Measurements from ENCODE around the gene ERMAP. TPM values are rescaled to one million over a fixed set of nuclear protein-coding genes. Genes with fewer than 3 reads are reported as not detected.
"Not testable (repeated sequence)": the region's sequence is repeated elsewhere in the genome, so short reads cannot be mapped to it uniquely, and the experiment has no call there.

Gene ERMAP
- total RNA-seq, 1 donor from 2014 or later: 10.3 TPM

- Mint-ChIP-seq H3K4me3 (no peak overlapping the region), H3K36me3 (peaks cover 27% of the 10 kb centered on the region), H3K27me3 (peaks cover 3% of the 10 kb centered on the region), H3K4me1 (ENCODE audit: unreplicated experiment) (no peaks in the 10 kb centered on the region), H3K27ac (no peak overlapping the region), H3K9me3 (peaks cover 33% of the 10 kb centered on the region)
- peak; percentile 50 for TF ChIP-seq CTCF (conservative IDR thresholded peaks at IDR 0.05)
- DNase-seq (ENCODE audit: extremely low spot score, unreplicated experiment): no peak
Measured at GRCh38 chr1:42860339-42861013, 43.6 kb downstream of the ERMAP start.

- peaks cover 28% of the 10 kb centered on the region for H3K9me3 Mint-ChIP-seq
Measured at GRCh38 chr1:42861014-42861399, 44.1 kb downstream of the ERMAP start.

GRCh38 chr1:42866549-42866948 lies 49.6 kb downstream of the ERMAP start:
- Mint-ChIP-seq H3K4me1 (ENCODE audit: unreplicated experiment) (no peaks in the 10 kb centered on the region), H3K27me3 (peaks cover 26% of the 10 kb centered on the region), H3K27ac (no peak overlapping the region), H3K4me3 (no peak overlapping the region), H3K9me3 (peaks cover 4% of the 10 kb centered on the region), H3K36me3 (no peaks in the 10 kb centered on the region)
- no peak for DNase-seq (ENCODE audit: extremely low spot score, unreplicated experiment)
- TF ChIP-seq CTCF (conservative IDR thresholded peaks at IDR 0.05): no peak

More at GRCh38 chr1:42861014-42861399, 44.1 kb downstream of the ERMAP start:
- TF ChIP-seq CTCF (conservative IDR thresholded peaks at IDR 0.05): no peak
- H3K27me3 Mint-ChIP-seq: peaks cover 8% of the 10 kb centered on the region
- H3K27ac Mint-ChIP-seq: no peak overlapping the region
- no peak for DNase-seq (ENCODE audit: extremely low spot score, unreplicated experiment)
- H3K4me3 Mint-ChIP-seq: no peak overlapping the region
- H3K36me3 Mint-ChIP-seq: peaks cover 21% of the 10 kb centered on the region
- H3K4me1 Mint-ChIP-seq (ENCODE audit: unreplicated experiment): no peaks in the 10 kb centered on the region

GRCh38 chr1:42868466-42868865 lies 51.5 kb downstream of the ERMAP start:
- peaks cover 26% of the 10 kb centered on the region for H3K27me3 Mint-ChIP-seq
- not testable (repeated sequence) for DNase-seq (ENCODE audit: extremely low spot score, unreplicated experiment); H3K4me1 Mint-ChIP-seq (ENCODE audit: unreplicated experiment); H3K9me3 Mint-ChIP-seq; H3K27ac Mint-ChIP-seq; H3K4me3 Mint-ChIP-seq; H3K36me3 Mint-ChIP-seq

GRCh38 chr1:42869254-42869653 lies 52.3 kb downstream of the ERMAP start:
- H3K27ac Mint-ChIP-seq: not testable (repeated sequence)

GRCh38 chr1:42869751-42870150 lies 52.8 kb downstream of the ERMAP start:
- not testable (repeated sequence) for DNase-seq (ENCODE audit: extremely low spot score, unreplicated experiment); H3K4me1 Mint-ChIP-seq (ENCODE audit: unreplicated experiment); H3K27ac Mint-ChIP-seq; H3K4me3 Mint-ChIP-seq; H3K9me3 Mint-ChIP-seq; H3K36me3 Mint-ChIP-seq
- H3K27me3 Mint-ChIP-seq: peaks cover 27% of the 10 kb centered on the region

More at GRCh38 chr1:42869254-42869653, 52.3 kb downstream of the ERMAP start:
- H3K4me1 Mint-ChIP-seq (ENCODE audit: unreplicated experiment); H3K9me3 Mint-ChIP-seq; H3K36me3 Mint-ChIP-seq; DNase-seq (ENCODE audit: extremely low spot score, unreplicated experiment); H3K4me3 Mint-ChIP-seq: not testable (repeated sequence)
- H3K27me3 Mint-ChIP-seq: peaks cover 26% of the 10 kb centered on the region

- H3K36me3 Mint-ChIP-seq; H3K4me3 Mint-ChIP-seq; DNase-seq (ENCODE audit: extremely low spot score, unreplicated experiment); H3K9me3 Mint-ChIP-seq; H3K27ac Mint-ChIP-seq; H3K4me1 Mint-ChIP-seq (ENCODE audit: unreplicated experiment): not testable (repeated sequence)
- H3K27me3 Mint-ChIP-seq: peaks cover 20% of the 10 kb centered on the region
Measured at GRCh38 chr1:42873108-42873507, 56.2 kb downstream of the ERMAP start.

GRCh38 chr1:42873670-42874069 lies 56.7 kb downstream of the ERMAP start:
- Mint-ChIP-seq H3K36me3 (no peaks in the 10 kb centered on the region), H3K27ac (no peak overlapping the region), H3K4me3 (no peak overlapping the region), H3K27me3 (peaks cover 20% of the 10 kb centered on the region), H3K4me1 (ENCODE audit: unreplicated experiment) (peaks cover 9% of the 10 kb centered on the region), H3K9me3 (no peaks in the 10 kb centered on the region)
- DNase-seq (ENCODE audit: extremely low spot score, unreplicated experiment): no peak
- TF ChIP-seq CTCF (conservative IDR thresholded peaks at IDR 0.05): no peak
